ENCODE results near the gene CREB1. TPM values are rescaled to one million over a fixed set of nuclear protein-coding genes. Genes with fewer than 3 reads are reported as not detected.

Gene CREB1
- total RNA-seq, result 10 to 100 TPM; 36.8 to 62.2 (median 45.7) TPM
- polyA plus RNA-seq, result 1 to 10 TPM; 4.6 to 5.5 TPM
- long read RNA-seq, donor 1, full-length matches to known transcripts, result 48 of 67 reads
- long read RNA-seq, donor 1, partial matches to known transcripts, result 8 of 67 reads
- long read RNA-seq, donor 1, other reads (novel, unspliced or antisense), result 11 of 67 reads
- long read RNA-seq, donor 2, full-length matches to known transcripts, result 35 of 55 reads
- long read RNA-seq, donor 2, partial matches to known transcripts, result 4 of 55 reads
- long read RNA-seq, donor 2, other reads (novel, unspliced or antisense), result 16 of 55 reads
- long read RNA-seq, donor 3, full-length matches to known transcripts, result 95 of 138 reads
- long read RNA-seq, donor 3, partial matches to known transcripts, result 14 of 138 reads
- long read RNA-seq, donor 3, other reads (novel, unspliced or antisense), result 29 of 138 reads

GRCh38 chr2:207529330-207530159 is at the start of gene CREB1:
CREB1 (plus strand) TSS chr2:207529962; CDS start chr2:207555636, 25,674 bp downstream.
- peak within 1 kb of the TSS; percentile 96 to 100 (median 98) for H3K27ac ChIP-seq
- no peaks in the 10 kb centered on the region for H3K27me3 ChIP-seq
- DNase-seq (peak; percentile 98 to 100), ATAC-seq (peak; percentile 96 to 98 (median 96))
- peak in 3 of 9 donors; percentile 23 to 36 (median 35) for TF ChIP-seq CTCF (IDR thresholded peaks at IDR 0.05)
- H3K4me1 ChIP-seq, result peaks cover 7 to 61% (median 49%) of the 10 kb centered on the region in 9 donors
- H3K4me3 ChIP-seq, result peak within 1 kb of the TSS; percentile 68 to 98 (median 83)
- intact Hi-C loops (cut with DNase I), result loop anchor here in 7 of 10 donors (1.0 to 10.0 kb wide), 13 partner anchors 25 to 733 kb away; partner anchors contain the start of genes METTL21A (in 5 of the 7) and CCNYL1 (in 2 of the 7)
- no peaks in the 10 kb centered on the region for H3K9me3 ChIP-seq
- H3K36me3 ChIP-seq, result no peaks in the 10 kb centered on the region
- 0 to 1% methylated on average over 86 to 92 of the region's 92 CpGs for WGBS, 2 donors

- Histone ChIP-seq H3K27me3 (no peaks in the 10 kb centered on the region), H3K9me3 (no peaks in the 10 kb centered on the region), H3K36me3 (no peaks in the 10 kb centered on the region), H3K27ac (peak overlapping the region in 5 of 10 donors; percentile 18 to 83 (median 78)), H3K4me1 (peaks cover 0 to 48% (median 14%) of the 10 kb centered on the region in 9 donors), H3K4me3 (no peak overlapping the region)
- 47 to 55% methylated on average over 4 of the region's 4 CpGs for WGBS, 2 donors
- peak in 2 of 8 donors; percentile 2 to 13 for ATAC-seq
- intact Hi-C loops (cut with DNase I), result loop anchor here in 1 of 10 donors (5.0 kb wide), 1 partner anchor 52 kb away; no protein-coding TSS in a partner anchor
- no peak for DNase-seq
- TF ChIP-seq CTCF (IDR thresholded peaks at IDR 0.05), result no peak
These were observed 49.2 kb upstream of the CREB1 start for GRCh38 chr2:207480521-207481040.

- Histone ChIP-seq H3K27ac (peak overlapping the region in 9 of 10 donors; percentile 6 to 83 (median 69)), H3K27me3 (no peaks in the 10 kb centered on the region), H3K36me3 (no peaks in the 10 kb centered on the region), H3K4me1 (peaks cover 0 to 47% (median 14%) of the 10 kb centered on the region in 9 donors), H3K9me3 (no peaks in the 10 kb centered on the region), H3K4me3 (no peak overlapping the region)
- 40 to 41% methylated on average over 3 of the region's 3 CpGs for WGBS, 2 donors
- intact Hi-C loops (cut with DNase I), result loop anchor here in 1 of 10 donors (5.0 kb wide), 1 partner anchor 50 kb away; no protein-coding TSS in a partner anchor
- TF ChIP-seq CTCF (IDR thresholded peaks at IDR 0.05), result no peak
- ATAC-seq, result peak; percentile 48 to 92 (median 74)
- DNase-seq, result peak in 1 of 2 donors; percentile 23
These were observed 47.8 kb upstream of the CREB1 start for GRCh38 chr2:207481924-207482323.
